Dedifferentiated amniotic fluid mesenchymal stem cell (primary cell): ENCODE measurements around the gene ZNF827.

Experiments used
- DNase-seq: peaks from one replicate; pipeline ENCODE4 v3.0.0-alpha.2; 2016; ENCODE audit errors: extremely low spot score

Gene ZNF827

DNA sequence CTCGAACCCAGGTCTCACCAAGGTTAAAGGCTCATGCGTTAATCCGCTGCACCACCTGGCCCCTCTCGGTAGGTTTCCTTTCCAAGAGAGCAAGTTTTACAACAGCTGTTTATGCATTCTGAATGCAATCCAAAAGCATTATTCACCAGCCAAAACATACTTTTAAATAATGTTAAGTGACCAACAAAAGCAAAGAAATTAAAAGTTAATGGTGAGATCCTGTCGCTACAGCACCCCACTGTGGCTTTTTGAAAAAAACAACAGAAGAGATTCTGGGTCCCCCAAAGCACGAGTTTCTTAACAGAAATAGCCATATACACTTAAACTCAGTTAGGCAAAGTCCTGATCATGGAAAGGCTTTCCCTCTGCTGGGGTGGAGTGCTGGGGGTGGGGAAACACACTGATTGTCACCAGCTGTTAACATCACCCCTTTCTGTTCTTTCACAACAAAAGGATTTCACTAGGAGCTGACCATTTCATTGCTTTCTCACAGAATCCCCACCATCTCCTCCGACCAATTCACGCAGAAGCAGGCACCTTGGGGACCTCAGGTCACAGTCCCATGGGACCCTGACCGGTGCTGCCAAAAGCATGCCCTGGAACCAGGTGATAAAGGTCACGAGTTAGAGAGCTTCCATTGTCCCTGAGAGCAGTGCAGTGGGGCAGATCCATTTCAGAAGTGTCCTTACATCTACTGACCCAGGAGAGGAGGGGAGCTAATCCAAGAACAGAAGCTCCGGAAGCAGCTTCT lies 51.2 kb downstream of the ZNF827 start:
- DNase-seq, result peak; percentile 76

DNA sequence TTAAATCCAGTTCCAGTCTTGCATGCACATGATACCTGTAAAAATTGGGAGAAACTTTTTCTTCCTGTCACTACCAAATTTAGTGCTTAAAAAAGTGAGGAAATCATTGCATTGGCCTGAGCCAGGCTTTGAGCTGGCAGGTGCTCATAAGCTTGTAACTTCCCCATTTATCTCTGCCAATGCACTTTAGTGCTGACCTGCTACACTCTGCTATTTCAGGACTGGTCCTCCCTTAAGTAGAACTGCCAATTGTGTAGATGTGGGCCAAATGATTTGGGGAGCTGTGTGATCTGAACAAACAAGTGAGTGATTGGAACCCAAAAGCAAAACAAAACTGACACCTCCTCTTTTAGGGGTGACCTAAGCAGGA lies 51.8 kb downstream of the ZNF827 start:
- no peak for DNase-seq

DNA sequence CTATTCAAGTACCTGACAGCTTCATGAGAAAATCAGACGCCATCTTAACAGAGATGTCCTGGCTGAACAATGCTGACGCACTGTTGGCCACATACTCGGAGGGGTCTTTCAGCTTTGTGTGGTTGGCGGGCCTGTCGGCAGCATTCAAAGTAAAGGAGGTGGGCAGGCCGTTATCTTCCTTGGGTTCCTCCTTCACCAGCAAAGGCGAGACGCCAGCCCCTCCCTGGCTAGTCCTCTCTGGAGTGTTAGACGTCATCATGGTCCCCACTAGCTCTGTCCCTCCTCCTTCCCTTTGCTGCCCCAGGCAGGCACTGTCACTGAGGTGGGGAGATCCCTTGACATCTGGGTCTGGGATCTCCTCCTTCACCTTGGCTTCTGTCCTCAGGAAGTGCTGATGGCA lies 53.0 kb downstream of the ZNF827 start:
- DNase-seq, result no peak

DNA sequence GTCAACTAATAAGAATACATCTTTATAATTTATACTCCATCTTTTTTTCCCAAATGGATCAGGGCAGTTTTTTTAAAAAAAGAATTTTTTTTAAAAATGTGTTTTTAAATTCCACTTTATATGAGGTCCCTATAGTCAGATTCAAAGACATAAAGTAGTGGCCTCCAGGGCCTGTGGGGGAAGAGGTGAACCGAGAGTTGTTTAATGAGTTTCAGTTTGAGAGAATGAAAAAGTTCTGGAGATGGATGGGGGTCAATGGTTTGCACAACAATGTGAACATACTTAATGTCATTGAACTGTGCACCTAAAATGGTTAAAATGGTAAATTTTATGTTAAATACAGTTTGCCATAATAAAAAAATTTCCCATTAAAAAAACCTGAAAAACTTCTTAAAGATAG lies 53.8 kb downstream of the ZNF827 start:
- DNase-seq, result no peak

DNA sequence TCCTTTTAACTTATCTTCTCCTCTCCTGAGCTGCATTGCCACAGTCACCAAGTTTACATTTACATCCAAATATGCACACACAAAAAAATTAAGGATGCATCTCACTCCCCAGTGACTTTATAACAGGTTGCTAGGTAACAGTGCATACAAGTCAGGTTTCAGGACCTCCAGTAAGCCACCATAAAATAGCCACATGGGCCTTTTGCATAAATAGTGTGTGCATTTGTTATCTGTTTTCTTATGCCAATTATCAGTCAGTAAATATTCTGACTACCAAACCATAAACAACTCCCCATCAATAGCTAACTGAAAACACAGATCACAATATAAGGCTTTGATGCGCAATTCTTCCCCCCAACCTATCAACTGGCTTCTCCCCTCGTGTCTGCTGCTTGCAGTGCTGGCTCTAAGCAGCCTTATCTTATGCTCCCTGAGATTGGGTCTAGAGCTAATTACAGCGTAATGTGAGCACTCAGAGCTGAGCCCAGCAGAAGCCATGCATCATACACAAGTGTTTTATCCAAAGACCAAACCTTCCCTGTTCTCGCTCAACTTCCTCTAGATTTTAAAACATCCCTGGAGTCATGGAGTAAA lies 55.4 kb downstream of the ZNF827 start:
- DNase-seq, result no peak

DNA sequence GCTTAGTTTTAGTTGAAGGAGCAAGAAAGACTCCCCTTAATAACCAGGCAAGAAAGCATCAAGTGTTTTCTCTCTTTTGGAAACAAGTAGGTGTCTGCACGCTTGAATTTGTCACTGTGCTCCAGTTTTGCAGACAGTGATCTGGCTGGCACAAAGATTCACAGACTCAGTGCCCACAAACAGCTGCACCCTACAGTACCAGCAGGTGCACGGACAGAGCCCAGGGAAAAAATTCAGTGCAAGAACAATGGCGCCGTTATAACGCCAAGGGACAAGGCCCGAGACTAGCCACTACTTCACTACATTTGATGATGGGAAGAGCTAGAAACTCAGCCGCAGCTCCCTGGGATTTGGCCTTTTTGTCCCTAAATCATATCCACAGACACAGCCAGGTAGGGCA lies 56.0 kb downstream of the ZNF827 start:
- no peak for DNase-seq

DNA sequence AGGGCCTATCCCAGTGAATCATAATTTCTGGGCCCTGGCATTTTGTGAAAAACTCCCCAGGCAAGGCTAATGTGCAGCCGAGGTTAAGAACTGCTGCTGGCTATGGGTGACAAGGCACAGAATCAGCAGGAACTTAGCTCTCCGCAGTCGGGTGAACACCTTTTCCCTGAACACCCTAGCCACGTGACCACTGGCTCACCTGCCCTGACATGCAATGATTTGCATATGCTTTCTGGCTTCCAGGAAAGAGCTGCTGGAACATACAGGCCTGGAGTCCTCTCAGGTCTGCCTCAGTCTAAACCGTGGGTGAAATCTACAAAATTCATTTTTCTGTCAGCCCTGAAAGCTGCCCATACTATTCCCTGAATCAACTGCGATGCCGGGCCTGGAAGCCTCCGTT lies 56.6 kb downstream of the ZNF827 start:
- DNase-seq, result no peak

DNA sequence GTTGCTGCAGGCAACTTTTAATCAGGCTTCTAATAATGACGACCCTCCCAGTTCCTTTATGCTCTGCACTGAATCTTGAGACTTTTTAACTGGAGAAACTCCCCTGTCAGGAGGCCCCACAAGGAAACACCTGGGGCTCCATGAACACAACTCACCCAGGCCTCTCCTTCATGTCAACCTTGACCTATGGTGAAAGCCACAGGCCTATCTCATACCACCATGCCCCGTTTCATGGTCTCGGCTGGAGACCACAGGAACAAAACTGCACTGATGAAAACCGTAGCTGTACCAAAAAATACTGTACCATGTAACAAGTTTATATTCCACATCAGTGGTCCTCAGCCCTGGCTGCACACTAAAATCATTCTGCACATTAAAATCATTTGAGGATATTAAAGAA lies 57.0 kb downstream of the ZNF827 start:
- no peak for DNase-seq

DNA sequence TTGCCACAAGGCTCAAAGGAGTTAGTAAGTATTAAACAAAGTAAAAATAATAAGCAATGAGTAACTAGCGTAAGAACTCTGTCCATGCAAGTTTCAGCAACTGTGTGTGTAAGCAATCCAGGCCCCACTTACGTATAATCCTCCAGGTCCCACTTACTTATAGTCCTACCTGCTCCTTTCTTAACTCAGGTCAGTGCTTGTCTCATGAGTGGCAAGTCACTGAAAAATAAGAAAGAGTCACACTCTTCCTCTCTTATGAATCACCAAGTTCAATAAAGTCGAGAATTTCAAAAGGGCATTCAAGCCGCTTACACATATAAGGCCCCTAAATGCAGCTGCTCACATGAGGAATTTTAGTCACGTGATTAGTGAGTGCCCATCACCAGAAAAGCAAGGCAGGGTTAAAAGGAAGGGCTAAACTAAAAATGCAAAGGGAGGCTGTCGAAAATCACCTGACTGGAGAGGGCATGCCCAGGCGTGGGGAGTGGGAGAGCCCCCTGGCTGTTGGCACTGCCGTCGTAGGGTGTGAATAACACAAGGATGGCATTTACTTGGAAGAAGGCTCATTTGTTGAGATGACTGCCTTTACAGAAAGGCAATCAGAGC lies 58.2 kb downstream of the ZNF827 start:
- DNase-seq, result no peak

DNA sequence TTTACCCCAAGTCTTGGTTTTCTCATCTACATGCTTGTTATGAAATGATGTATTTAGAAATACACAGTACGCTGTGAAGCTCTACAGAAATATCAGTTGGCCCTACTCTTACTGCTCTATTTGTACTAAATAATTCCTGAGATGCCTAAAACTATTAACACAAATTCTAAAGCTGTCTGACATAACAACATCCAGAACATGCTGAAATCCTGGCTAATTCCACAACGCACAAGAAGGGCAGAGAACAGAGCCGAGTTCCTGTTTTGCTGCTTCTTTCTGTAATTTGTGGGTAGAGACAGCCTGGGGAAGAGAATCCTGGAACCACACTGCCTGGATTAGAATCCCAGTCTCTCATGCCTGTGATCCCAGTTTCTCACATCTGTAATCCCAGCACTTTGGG lies 59.0 kb downstream of the ZNF827 start:
- no peak for DNase-seq

DNA sequence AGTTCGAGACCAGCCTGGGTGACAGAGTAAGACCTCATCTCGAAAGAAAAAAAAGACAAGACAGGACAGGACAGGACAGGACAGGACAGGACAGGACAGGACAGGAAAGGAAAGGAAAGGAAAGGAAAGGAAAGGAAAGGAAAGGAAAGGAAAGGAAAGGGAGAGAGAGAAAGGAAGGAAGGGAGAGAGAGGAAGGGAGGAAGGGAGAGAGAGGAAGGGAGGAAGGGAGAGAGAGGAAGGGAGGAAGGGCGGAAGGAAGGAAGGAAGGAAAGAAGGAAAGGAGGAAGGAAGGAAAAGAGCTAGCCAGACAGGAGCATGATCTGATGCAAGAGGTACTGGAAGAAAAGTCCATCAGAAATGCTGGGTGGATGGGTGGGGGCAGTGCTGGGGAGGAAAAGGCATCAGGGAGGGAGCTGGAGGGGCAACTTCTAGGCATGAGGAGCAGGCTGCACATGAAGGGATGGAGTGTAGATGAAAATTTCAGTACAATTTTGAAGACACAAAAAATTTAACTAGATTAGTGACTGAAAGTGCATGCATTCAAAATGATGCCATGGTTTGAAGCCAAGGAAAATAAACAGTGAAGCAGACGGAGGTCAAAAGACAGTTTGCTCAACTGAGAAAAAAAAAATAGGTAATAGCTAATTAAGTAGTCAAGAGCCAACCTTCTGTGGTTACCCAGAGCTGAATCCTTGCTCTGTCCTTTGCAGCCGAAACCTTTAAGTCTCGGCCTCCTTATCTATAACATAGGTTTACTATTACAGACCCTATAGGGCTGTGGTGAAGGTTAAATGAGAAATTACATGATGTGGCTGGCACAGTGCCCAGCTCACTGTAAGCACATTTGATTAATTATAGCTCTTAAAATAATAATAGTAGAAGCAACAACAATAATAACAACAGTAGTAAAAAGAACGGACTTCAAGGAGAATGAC lies 59.9 kb downstream of the ZNF827 start:
- DNase-seq, result no peak

DNA sequence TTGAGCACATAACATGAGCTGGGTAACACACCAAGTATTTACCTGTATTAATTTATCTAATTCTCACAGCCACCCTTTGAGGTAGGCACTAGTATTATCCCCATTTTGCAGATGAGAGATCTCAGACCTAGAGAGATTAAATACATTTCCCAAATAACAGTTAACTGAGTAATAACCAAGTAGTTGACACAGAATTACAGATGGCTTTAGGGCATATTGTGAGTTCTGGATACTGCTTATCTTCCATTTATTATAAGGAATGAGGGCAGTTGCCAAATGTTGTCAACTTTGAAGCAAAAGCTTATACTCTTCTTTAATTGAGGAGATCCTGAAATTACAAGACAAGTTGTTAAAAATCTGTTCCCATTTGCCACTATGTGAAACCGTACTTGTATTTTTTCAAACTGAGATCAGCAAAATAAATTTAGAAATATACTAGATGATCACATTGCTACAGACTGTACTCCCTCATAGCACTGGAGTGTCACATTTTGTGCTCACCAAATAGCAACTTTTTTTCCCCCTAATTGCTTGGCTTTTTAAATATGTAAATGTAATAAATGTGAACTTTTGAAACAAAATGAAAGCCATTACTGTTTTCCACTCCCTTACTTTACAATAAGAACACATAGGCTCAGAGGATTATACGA lies 62.0 kb downstream of the ZNF827 start:
- no peak for DNase-seq

DNA sequence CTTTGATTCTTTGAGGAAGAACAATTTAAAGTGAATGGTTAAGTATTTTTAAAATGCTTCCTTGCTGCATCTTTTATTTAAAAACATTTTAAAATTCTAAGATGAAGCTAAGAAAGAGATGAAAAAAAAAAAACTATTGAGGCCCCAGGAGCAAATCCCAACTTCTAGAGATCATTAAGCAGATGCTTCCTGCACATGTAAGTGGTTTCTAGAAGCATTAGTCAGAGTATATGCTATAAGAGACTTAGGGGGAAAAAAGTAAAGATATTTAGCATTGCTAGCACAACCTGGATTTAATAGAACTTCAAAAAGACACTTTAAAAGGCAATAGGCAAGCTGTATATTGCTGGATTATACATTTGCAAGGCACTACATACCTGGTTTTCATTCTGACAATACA lies 64.7 kb downstream of the ZNF827 start:
- DNase-seq, result no peak

DNA sequence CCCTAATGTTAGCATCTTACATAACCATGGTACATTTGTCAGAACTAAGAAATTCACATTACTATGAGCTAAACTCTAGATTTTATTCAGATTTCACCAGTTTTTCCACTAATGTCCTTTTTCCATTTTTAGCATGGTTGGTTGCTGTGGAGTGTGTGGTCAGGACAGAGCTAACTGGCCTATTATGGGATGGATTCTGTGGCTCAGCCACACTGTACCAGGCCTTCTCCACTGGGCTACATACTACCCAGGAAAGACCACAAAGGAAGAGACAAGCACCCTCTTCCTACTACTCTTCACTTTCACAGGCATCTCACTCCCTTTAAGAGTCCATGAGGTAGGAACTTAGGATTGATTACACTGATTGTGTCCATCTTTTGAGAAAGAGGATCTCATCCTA lies 67.4 kb downstream of the ZNF827 start:
- no peak for DNase-seq

DNA sequence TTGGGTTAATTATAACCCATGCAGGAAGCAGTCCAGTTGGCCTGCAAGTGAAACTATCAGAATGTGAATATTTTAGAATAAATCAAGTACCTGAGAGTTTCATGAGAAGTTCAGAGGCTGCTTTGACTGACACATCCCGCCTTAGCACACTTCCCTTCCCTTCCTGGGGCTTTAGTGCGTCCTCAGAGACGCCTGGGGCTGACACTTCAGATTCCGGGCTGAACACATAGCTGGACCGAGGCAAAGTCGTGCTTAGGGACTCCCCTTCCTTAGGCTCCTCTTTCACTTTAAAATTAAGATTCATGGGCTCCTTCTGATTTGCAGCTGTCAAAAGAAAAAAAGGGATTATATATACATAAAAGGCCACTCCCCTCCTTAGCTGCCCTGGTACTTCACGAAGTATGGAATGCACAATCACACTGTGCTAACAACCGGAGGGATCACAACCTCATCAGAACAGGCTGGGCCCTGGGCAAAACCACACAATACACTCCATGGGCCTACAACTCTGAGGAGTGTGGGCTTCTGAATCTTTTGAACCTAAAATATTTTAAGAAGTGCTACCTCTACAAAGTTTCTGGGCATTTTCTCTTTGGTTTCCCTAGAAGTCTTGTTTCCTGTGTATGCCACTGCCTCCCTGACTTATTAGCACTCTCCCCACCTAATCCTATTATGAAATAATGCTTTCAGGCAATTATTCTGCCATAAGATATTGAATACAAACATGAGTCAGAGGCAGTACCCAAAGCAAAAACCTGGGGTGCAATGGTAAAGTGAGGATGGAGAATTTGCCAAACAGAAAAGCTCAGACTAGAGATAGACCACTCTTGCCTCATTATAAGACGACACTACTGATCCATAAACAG lies 68.2 kb downstream of the ZNF827 start:
- DNase-seq, result no peak

DNA sequence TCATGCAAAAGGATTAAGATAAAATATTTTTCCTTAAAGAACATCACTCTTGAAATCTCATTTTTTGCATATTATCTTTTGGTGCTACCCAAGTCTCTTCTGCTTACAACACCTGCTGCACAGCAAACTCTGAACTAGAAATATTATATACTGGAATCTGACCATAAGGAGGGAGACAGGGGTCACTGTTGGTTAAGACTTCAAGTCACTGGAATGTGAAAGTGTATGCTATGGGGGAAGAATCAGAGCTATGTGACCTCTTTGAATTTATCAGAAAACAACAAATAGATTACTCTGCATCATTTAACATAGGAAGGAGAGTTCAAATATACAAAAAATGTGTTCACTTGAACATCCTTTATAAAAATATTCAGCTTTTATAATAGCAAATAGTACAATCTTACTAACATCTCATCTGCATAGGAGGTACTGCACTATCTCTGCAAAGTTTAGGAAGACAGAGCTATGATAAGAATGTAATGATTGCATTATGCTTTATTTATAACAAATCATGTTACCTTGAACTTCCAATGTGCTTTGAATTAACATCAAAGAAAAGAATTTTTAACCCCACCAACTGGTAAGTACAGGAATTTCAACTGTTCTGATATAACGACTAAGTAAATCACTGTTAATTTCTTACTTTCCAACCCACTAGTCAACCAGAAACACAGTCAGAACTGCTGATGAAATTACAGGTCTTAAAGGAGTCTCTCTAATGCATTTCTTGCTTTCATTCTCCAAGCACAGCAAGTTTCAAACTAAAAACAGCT lies 69.8 kb downstream of the ZNF827 start:
- DNase-seq, result no peak

DNA sequence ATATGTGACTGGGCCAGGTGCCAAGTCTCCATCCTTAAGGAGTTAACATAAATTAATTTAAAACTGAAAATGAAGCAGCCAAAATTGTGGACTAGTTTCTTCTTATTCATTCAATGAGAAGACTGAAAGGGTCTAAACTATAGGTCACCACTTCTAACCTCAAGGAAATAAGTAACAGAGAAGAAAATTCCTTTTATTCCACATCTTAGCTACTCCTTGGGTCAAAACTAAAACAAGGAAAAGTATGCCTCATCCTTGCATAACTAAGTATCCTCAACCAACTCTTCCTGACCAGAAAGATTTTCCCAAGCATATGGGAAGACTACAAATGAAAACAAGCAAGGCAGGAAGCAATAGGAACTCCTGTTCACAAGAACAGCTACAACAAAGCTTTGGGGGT lies 71.2 kb downstream of the ZNF827 start:
- DNase-seq, result no peak

DNA sequence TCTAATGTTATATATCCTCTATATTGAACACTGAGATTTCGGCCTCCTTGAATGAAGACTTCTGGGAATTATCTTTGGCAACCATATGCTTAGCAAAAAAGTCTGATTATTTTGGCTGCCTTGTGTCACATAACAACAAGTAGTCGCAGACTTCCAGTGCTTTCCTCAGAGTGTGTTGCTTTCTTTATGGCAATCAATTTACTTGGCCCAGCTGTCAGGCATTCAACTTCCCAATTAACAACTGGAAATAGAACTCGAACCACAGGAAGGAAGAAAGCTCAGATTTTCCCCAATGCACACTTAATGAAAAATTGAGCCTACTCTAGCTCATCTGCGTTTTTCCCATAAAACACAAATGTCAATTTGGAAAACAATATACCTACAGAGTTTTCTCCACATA lies 71.6 kb downstream of the ZNF827 start:
- no peak for DNase-seq

DNA sequence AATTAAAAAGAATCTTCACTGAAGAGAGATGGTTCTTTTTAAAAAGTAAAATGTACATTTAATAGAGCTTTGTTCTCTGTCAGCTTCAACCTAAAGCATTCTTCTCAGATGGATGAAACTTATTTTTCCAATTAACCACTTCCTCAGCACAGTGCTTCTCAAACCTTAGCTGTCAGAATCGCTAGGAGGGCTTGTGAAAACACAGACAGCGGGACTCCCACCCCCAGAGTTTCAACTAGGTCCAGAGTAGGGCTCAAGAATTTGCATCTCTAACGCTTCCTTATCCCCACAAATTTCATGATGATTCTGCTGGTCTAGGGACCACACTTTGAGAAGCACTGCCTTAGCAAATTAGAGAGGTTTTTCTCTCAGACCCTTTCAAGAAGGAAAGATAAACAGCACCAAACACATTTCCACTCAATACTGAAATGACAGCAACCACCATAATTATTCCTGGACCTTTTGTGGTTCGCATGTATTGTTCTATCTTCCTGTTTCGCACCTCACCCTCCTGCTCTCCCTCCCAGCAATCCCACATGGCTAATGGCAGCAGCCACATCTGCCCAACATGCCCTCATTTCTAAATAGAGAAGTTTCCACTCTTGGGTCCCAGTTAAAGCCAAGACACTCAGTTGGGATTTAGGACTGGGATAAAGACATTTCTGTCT lies 73.2 kb downstream of the ZNF827 start:
- DNase-seq, result no peak

DNA sequence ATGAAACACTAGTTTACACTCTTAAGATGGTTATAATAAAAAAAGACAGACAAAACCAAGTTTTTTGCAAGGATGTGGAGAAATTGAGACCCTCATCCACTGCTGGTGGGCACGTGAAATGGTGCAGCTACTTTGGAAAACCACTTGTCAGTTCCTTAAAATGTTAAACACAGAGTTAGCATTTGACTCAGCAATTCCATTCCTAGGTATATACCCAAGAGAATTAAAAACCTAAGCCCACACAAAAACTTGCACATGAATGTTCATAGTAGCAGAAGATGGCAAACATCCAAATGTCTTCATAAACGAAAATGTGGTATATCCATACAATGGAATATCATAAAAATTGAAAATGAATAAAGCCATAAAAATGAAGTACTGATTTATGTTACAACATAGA lies 75.4 kb downstream of the ZNF827 start:
- no peak for DNase-seq
